HG02970 (cell line): ENCODE results near the gene SERPINA3.

ENCODE experiments used
- ATAC-seq: cut with Tn5 transposase; IDR thresholded peaks from one replicate; pipeline ENCODE4 v1.9.1; 2021; ENCODE audit warnings: mild to moderate bottlenecking, moderate library complexity, moderate number of reproducible peaks; ENCODE audit not compliant: unreplicated experiment, low FRiP score

Gene SERPINA3

GRCh38 chr14:94650806-94651805 is 38.9 kb downstream of the SERPINA3 start:
- ATAC-seq: no peak

GRCh38 chr14:94653321-94653720 is 41.1 kb downstream of the SERPINA3 start:
- ATAC-seq: no peak

GRCh38 chr14:94654071-94654861 is 42.1 kb downstream of the SERPINA3 start:
- no peak for ATAC-seq

GRCh38 chr14:94655169-94655710 is 43.0 kb downstream of the SERPINA3 start:
- ATAC-seq: no peak

GRCh38 chr14:94656043-94656442 is 43.9 kb downstream of the SERPINA3 start:
- no peak for ATAC-seq

GRCh38 chr14:94659256-94659655 is 47.1 kb downstream of the SERPINA3 start:
- ATAC-seq: no peak

GRCh38 chr14:94659901-94660300 is 47.7 kb downstream of the SERPINA3 start:
- no peak for ATAC-seq

GRCh38 chr14:94660306-94660946 is 48.2 kb downstream of the SERPINA3 start:
- no peak for ATAC-seq

GRCh38 chr14:94663538-94663937 is 51.3 kb downstream of the SERPINA3 start:
- no peak for ATAC-seq

GRCh38 chr14:94663965-94664704 is 51.9 kb downstream of the SERPINA3 start:
- no peak for ATAC-seq

GRCh38 chr14:94665121-94665520 is 52.9 kb downstream of the SERPINA3 start:
- no peak for ATAC-seq

- ATAC-seq: no peak
Observed at GRCh38 chr14:94665544-94665943, 53.4 kb downstream of the SERPINA3 start.

- ATAC-seq: no peak
Observed at GRCh38 chr14:94670692-94671285, 58.6 kb downstream of the SERPINA3 start.

- ATAC-seq: no peak
Observed at GRCh38 chr14:94671870-94672444, 59.8 kb downstream of the SERPINA3 start.

GRCh38 chr14:94673071-94673470 is 60.9 kb downstream of the SERPINA3 start:
- ATAC-seq: no peak
